K562 treated with DMSO at 1 percent for 24 hours (cell line): ENCODE data around the gene RBMX. TPM values are rescaled to one million over a fixed set of nuclear protein-coding genes. Genes with fewer than 3 reads are reported as not detected.

ENCODE experiments used
- total RNA-seq: library from RNA; unstranded; fragments of 300-600 nt; gene quantifications from 2 replicates; pipeline ENCODE4 v1.2.3, GENCODE V29; 2022; ENCODE audit warnings: low read depth; ENCODE audit not compliant: insufficient read depth

RBMX gene
- 127 and 141 TPM in 2 replicates for total RNA-seq

DNA sequence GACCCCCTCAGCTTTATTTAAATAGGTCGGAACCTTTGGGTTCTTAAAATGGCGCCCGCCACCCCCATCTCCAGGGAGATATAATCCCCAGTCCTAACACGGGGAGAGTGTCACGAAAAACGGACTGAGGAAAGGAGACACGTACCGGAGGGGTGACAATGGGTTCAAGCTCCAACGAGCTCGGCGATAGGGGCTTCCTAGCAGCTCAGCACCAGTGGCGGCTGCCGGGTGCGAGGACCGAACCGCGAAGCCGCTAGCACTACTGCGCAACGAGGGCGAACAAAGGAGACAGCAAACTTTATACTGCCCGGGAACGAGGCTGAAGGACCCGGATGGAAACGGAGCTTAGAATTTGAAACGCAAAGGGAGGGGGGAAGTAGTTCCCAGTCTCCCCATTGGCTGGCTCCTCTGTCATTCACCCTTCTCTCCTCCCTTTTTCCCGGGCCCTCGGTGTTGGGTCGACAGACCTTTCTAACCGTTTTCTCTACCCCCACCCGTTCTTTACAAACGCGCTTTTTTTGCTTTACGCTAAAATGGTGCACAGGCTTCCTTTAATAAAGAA is at the start of gene RBMX:
TSS of gene RBMX (minus strand) at position 274 of the 562 bp plus-strand sequence. CDS start 1,298 bp downstream, outside the sequence.

Other genes starting within 250 kb of the RBMX start
- gene CD40LG, start 232.6 kb downstream of the RBMX start, total RNA-seq = not detected in 2 replicates
- gene ARHGEF6, start 99.8 kb downstream of the RBMX start, total RNA-seq = 17.0 and 17.2 TPM in 2 replicates
- not detected in 2 replicates for gene GPR101, start 153.3 kb upstream of the RBMX start, total RNA-seq